Neural crest cell (in vitro differentiated cells): ENCODE measurements around the gene NCAPD2. TPM values are rescaled to one million over a fixed set of nuclear protein-coding genes. Genes with fewer than 3 reads are reported as not detected.

Source experiments
- DNase-seq: peaks from one replicate; pipeline ENCODE4 v3.0.0; 2021; ENCODE audit warnings: low read depth, mixed read lengths, low spot score
- H3K27ac Mint-ChIP-seq: one replicate; pipeline ENCODE4 v1.8.0; 2021; ENCODE audit warnings: mild to moderate bottlenecking, mixed read lengths; ENCODE audit not compliant: unreplicated experiment
- H3K27me3 Mint-ChIP-seq: 2 replicates; pipeline ENCODE4 v1.8.0; 2021; ENCODE audit warnings: low read depth, mild to moderate bottlenecking, mixed read lengths
- H3K36me3 Mint-ChIP-seq: 2 replicates; pipeline ENCODE4 v1.8.0; 2021; ENCODE audit warnings: low read depth, mild to moderate bottlenecking, mixed read lengths
- H3K4me1 Mint-ChIP-seq: 2 replicates; pipeline ENCODE4 v1.8.0; 2021; ENCODE audit warnings: mixed read lengths
- H3K4me3 Mint-ChIP-seq: one replicate; pipeline ENCODE4 v1.8.0; 2021; ENCODE audit warnings: mild to moderate bottlenecking, mixed read lengths
- H3K9me3 Mint-ChIP-seq: 2 replicates; pipeline ENCODE4 v1.8.0; 2021; ENCODE audit warnings: mixed read lengths
- total RNA-seq: library from RNA; stranded (reverse); gene quantifications from 2 replicates; pipeline ENCODE4 v1.2.1, GENCODE V29; 2021
- TF ChIP-seq, protein P1 (sequence below): fragments of 200-600 bp; sonication (generic); conservative IDR thresholded peaks from 2 replicates; pipeline ENCODE4 v1.5.0; 2021; ENCODE audit warnings: antibody characterized with exemption, mild to moderate bottlenecking

The NCAPD2 gene
- total RNA-seq, 1 donor from 2014 or later: 133 TPM

DNA sequence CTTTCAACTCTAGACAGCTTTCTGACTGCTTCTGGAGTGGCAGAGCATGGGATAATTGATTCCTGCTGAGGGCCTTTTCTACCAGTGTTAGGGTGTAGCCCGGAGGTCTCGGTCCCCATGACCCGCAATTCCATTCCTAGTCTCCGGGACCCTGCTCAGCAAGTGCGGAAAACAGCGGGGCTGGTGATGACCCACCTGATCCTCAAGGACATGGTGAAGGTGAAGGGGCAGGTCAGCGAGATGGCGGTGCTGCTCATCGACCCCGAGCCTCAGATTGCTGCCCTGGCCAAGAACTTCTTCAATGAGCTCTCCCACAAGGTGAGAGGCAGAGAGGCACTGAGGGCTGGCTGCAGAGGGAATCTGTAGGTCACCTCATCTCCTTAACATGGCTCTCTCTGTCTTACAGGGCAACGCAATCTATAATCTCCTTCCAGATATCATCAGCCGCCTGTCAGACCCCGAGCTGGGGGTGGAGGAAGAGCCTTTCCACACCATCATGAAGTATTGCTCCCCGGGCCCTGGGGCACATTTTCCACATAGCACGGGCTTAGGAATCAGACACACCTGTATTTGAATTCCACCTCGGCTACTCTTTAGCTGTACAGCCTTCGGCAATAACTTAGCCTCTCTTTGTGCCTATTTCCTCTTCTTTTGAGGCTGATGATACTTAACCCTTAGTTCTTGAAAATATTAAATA, 34.8 kb downstream of the NCAPD2 start:
- DNase-seq: no peak
- TF ChIP-seq, protein P1, sequence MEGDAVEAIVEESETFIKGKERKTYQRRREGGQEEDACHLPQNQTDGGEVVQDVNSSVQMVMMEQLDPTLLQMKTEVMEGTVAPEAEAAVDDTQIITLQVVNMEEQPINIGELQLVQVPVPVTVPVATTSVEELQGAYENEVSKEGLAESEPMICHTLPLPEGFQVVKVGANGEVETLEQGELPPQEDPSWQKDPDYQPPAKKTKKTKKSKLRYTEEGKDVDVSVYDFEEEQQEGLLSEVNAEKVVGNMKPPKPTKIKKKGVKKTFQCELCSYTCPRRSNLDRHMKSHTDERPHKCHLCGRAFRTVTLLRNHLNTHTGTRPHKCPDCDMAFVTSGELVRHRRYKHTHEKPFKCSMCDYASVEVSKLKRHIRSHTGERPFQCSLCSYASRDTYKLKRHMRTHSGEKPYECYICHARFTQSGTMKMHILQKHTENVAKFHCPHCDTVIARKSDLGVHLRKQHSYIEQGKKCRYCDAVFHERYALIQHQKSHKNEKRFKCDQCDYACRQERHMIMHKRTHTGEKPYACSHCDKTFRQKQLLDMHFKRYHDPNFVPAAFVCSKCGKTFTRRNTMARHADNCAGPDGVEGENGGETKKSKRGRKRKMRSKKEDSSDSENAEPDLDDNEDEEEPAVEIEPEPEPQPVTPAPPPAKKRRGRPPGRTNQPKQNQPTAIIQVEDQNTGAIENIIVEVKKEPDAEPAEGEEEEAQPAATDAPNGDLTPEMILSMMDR: no peak
- no peak overlapping the region for H3K27ac Mint-ChIP-seq
- peaks cover 46% of the 10 kb centered on the region for H3K4me1 Mint-ChIP-seq
- peaks cover 34% of the 10 kb centered on the region for H3K36me3 Mint-ChIP-seq
- H3K27me3 Mint-ChIP-seq: peaks cover 8% of the 10 kb centered on the region
- no peaks in the 10 kb centered on the region for H3K9me3 Mint-ChIP-seq
- H3K4me3 Mint-ChIP-seq: peak overlapping the region; percentile 62

DNA sequence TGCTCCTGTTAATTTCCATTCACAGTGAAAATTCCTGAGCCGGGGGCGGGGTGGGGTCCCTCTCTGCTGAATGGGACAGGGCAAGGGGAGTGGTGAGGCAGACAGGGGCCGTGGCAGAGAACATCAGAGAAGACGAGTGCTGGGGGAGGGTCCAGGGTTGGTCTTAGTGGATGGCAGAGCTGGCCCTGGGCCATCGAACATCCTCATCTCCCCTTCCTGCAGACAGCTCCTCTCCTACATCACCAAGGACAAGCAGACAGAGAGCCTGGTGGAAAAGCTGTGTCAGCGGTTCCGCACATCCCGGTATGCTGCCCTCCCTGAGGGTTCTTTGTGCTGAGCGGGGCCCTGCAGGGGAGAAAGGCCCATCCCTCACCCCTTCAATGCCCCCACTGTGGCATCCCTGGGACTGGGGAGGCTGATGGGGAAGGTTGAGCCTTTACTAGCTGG, 35.4 kb downstream of the NCAPD2 start:
- H3K4me3 Mint-ChIP-seq: peak overlapping the region; percentile 62
- DNase-seq: no peak
- H3K36me3 Mint-ChIP-seq: peaks cover 34% of the 10 kb centered on the region
- TF ChIP-seq, protein P1: no peak
- H3K27me3 Mint-ChIP-seq: peaks cover 13% of the 10 kb centered on the region
- H3K4me1 Mint-ChIP-seq: peaks cover 52% of the 10 kb centered on the region
- no peaks in the 10 kb centered on the region for H3K9me3 Mint-ChIP-seq
- no peak overlapping the region for H3K27ac Mint-ChIP-seq

DNA sequence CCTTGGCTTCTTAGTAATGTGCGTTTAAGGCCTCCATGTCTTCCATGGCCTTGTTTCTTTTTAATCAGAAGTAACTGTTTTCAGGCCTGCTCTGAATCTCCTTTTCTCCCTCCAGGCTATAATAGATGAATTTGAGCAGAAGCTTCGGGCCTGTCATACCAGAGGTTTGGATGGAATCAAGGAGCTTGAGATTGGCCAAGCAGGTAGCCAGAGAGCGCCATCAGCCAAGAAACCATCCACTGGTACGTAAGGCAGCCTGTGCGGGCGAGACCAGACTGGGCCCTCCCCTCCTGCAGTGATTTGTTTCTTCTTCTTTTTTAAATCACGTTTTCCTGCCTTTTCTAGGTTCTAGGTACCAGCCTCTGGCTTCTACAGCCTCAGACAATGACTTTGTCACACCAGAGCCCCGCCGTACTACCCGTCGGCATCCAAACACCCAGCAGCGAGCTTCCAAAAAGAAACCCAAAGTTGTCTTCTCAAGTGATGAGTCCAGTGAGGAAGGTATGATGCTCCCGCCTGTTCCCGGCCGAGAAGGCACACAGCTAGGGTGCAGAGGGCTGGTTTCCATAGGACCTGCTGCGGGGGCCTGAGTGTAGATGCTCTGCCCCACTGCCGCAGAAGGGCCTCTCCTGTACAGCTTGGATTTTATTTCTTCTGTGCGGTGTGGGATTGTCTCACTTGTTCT, 36.8 kb downstream of the NCAPD2 start:
- TF ChIP-seq, protein P1: no peak
- H3K4me1 Mint-ChIP-seq: peaks cover 54% of the 10 kb centered on the region
- no peaks in the 10 kb centered on the region for H3K9me3 Mint-ChIP-seq
- H3K27ac Mint-ChIP-seq: peak overlapping the region; percentile 81
- H3K27me3 Mint-ChIP-seq: peaks cover 18% of the 10 kb centered on the region
- peaks cover 33% of the 10 kb centered on the region for H3K36me3 Mint-ChIP-seq
- no peak for DNase-seq
- peak overlapping the region; percentile 45 for H3K4me3 Mint-ChIP-seq

DNA sequence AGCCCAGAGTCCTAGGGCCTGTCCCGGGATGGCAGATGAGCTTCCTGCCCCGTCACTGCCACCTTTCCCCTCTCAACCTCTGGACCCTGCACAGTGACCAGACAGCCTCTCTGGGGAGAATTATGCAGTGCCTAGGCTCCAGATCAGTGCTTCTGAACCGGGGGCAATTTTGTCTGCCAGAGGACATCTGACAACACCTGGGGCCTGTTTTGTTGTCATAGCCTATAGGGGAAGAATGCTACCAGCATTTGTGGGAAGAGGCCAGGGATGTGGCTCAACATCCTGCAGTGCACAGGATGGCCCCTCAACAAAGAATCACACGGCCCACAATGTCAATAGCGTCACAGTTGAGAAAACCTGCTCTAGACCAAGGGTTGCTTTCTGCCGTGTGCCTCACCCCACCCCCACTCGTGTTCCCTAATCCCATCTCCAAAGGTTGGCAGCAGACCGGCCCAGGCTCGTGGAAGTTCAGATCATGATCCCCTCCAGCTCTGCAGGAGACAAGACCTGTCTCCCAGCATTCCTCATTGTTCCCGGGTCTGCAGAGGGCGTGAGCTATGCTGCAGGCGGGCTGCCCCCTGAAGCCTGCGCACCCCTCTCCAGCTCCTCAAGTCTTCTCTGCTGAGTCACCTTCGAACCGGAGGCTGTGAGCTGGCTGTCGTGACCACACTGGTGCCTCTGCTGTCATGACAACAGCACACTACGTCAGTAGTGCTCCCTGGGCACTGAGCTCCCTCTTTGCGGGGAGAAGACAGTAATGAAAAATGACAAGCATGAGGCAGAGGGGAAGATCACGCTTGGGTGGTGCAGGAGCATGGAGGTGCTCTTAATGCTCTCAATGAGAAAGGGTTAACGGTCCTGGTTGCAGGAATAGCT, 38.4 kb downstream of the NCAPD2 start:
- Mint-ChIP-seq H3K36me3 (peaks cover 37% of the 10 kb centered on the region), H3K4me1 (peaks cover 60% of the 10 kb centered on the region)
- TF ChIP-seq, protein P1: no peak

DNA sequence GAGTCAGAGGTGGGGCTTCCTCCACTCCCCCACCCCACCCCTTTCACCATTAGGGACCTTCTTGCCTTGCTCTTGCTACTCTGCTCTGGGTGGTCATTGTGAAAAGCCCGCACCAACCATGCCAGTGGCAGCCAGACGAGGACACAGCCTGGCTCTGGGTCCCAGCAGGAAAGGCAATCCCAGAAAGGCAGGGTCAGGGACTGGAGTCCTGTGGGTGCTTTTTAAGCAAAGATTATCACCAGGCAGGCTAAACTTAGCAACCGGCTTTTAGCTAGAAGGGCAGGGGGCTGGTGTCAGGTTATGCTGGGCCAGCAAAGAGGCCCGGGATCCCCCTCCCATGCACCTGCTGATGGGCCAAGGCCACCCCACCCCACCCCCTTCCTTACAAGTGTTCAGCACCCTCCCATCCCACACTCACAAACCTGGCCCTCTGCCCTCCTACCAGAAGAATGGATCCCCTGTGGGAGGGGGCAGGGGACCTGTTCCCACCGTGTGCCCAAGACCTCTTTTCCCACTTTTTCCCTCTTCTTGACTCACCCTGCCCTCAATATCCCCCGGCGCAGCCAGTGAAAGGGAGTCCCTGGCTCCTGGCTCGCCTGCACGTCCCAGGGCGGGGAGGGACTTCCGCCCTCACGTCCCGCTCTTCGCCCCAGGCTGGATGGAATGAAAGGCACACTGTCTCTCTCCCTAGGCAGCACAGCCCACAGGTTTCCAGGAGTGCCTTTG, 39.2 kb downstream of the NCAPD2 start:
- peak overlapping the region; percentile 98 for H3K4me3 Mint-ChIP-seq
- peaks cover 39% of the 10 kb centered on the region for H3K27me3 Mint-ChIP-seq
- peaks cover 63% of the 10 kb centered on the region for H3K4me1 Mint-ChIP-seq
- peaks cover 40% of the 10 kb centered on the region for H3K36me3 Mint-ChIP-seq
- H3K9me3 Mint-ChIP-seq: no peaks in the 10 kb centered on the region
- peak overlapping the region; percentile 100 for H3K27ac Mint-ChIP-seq
- TF ChIP-seq, protein P1: no peak
- DNase-seq: peak; percentile 73

More for the DNA sequence above, 38.4 kb downstream of the NCAPD2 start:
- Mint-ChIP-seq H3K4me3 (peak overlapping the region; percentile 98), H3K9me3 (no peaks in the 10 kb centered on the region), H3K27me3 (peaks cover 33% of the 10 kb centered on the region), H3K27ac (peak overlapping the region; percentile 100)
- no peak for DNase-seq
